HG03060 (cell line): ENCODE results near the gene DCUN1D3.
"Not testable (repeated sequence)": the region's sequence is repeated elsewhere in the genome, so short reads cannot be mapped to it uniquely, and the experiment has no call there.

Experiments
- ATAC-seq: cut with Tn5 transposase; IDR thresholded peaks from one replicate; pipeline ENCODE4 v1.9.1; 2021; ENCODE audit warnings: low read depth, moderate number of reproducible peaks; ENCODE audit not compliant: unreplicated experiment

DCUN1D3 gene

DNA sequence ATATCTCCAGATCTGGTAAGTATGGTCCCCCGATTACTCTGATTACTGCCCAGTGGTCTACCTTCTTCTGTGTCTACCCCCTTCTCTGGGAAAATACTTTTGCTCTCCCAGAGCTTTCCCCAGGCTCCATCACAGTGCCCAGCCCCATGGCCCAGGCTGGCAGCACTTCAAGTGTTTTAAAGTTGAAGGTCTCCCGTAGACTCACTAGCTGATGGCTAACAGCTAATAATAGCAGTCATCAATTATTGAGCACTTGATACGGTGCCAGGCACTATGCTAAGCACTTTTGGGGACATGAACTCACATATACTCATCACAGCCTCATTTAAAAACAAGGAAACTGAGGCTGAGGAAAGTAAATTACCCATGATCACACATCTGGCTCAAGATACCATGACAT, 33.4 kb downstream of the DCUN1D3 start:
- no peak for ATAC-seq

DNA sequence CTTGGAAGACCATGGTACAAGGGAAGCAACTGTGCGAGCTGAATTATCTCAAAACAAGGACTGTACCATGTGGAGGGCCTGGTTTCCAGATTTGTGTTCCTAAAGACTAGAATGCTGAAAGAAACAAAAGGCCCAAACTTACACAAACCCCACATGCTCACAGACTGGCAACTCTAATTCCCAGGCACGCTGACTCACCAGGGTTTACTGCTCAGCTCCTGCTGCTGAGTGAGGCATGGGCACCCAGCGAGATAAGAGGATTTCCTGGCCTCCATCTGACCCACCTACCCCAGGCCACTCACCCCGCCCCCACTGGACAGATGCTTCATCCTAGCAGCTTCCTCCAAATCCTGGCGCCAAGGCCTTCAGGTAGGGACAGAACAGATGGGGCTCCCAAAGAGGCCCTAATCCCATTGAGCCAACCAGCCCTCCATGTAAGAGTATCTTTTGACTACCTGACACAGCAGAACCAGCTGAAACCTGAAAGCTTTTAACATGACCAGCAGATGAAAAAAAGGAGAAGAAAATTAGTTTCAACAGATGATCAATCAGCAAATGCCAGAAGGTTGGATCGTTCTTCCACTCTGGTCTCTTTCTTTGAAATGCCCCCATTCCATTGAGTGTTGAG, 33.9 kb downstream of the DCUN1D3 start:
- ATAC-seq: no peak

DNA sequence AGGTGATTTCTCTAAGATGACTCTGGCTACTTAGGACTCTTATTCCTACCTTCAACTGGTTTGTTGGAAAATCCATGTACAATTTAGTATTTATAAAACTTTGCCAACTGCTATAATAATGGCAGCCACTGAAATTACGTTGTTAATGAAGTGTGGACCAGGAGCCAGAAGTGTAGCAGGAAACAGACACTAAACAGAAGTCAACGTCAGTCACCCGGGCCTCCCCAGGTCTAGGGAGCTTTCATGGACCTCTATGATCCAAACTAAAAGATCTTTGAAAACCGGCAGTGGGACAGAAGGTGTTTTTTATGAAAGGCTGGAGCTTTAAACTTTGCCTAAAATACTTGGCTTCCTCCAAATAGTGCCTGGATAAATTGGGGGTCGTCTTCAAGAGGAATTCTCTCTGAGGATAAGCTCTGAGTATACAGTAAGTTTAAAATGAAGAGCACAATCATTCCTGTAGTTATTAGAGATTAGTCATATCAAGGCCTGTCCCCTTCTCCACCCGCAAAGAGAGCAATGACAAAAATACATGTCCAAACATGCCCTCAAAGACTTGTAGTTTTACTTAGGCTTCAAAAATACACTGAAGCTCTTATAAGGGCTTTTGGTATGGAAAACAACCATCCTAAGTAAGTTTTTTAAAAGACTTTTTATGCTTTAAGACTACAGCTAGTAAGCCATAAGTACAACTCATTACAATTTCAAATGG, 34.6 kb downstream of the DCUN1D3 start:
- no peak for ATAC-seq

DNA sequence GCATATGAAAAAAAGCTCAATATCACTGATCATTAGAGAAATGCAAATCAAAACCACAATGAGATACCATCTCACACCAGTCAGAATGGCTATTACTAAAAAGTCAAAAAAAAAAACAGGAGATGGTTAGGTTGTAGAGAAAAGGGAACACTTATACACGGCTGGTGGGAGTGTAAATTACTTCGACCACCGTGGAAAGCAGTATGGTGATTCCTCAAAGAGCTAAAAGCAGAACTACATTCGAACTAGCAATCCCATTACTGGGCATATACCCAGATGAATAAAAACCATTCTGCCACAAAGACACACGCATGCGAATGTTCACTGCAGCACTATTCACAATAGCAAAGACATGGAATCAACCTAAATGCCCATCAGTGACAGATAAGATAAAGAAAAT, 35.8 kb downstream of the DCUN1D3 start:
- ATAC-seq: not testable (repeated sequence)

DNA sequence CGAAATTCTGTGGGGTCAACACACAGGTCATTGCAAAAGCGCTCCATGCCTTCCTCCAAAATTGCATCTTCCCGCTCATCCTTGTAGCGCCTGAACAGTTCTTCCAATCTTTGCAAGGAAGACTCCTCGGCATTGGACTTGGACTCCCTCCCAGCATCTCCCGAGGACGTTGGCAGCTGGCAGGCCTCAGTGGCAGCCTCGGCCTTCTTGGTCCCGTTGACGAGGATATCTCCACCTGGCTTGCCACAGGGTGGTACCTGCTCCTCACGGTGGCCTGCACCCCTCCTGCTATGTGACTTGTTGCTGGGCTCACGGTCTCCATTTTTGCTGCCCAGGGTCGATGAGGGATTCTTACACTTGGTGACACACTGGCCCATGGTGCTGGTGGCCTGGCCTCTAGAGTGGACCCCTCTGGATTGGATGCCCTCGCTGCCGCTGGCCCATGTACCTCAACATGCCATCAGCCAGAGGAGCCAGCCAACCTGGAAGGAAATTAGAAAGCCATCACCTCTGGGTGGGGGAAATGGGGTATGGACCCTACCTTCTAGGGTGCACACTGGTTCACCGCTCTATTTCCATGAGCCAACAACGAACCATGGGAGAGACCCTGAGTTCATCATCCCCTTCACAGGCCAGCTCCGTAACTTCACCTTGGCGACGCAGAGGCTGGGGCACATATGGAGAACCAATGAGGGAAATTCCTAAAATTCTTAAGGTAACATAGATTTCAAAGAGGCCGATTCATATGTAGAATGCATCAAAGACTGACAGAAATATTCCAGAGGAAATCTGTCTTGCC, 37.8 kb downstream of the DCUN1D3 start:
- no peak for ATAC-seq

DNA sequence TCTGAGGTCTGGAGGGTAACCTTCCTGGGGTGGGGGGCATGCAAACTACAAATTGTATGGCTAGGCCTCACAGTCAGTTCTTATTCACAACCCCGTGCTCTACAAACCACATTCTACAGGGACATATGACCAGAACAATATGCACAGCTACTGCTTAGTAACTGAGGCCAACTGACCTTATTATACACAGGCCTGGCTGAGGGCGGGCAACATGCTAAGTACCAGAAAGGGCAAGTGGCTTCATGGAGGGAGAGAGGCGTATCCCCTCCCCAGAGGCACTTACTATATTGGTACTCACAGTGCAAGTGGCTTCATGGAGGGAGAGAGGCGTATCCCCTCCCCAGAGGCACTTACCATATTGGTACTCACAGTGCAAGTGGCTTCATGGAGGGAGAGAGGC, 39.2 kb downstream of the DCUN1D3 start:
- ATAC-seq: not testable (repeated sequence)

DNA sequence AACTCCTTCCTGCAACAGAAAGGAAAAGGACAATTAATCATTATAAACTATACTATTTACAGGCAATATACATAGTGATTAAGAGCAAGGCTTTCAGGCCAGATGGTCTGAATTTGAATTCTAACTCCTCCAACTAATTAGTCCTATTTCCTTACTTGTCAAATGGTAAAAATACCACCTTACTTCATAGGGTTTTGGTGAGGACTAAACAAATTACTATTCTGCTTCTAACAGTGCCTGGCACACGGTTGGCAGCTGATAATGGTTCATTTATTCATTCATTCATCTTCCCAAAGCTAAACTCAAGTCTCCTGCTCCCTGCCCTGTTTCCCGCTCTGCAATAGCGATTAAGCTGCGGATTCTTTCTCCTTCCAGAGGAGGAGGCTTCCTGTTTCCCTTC, 39.8 kb downstream of the DCUN1D3 start:
- ATAC-seq: no peak

DNA sequence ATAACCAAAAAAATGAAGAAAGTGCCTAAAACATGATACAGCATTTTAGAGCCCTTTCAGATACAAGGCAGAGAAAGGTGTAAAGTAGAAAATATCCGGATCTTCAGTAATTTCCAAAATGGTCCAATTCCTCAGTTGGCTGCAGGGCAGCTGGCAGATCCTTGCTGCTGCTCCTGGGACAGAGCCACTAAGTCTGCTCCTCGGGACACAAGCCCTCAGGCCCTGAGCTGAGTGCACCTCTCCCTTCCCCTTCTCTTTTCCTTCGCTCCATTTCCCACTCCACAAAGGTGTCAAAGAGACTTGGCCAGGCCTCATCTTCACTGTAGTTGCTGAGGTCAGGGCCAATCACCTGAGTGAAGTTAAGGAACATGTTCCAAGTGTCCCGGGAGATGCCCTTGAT, 40.5 kb downstream of the DCUN1D3 start:
- no peak for ATAC-seq

DNA sequence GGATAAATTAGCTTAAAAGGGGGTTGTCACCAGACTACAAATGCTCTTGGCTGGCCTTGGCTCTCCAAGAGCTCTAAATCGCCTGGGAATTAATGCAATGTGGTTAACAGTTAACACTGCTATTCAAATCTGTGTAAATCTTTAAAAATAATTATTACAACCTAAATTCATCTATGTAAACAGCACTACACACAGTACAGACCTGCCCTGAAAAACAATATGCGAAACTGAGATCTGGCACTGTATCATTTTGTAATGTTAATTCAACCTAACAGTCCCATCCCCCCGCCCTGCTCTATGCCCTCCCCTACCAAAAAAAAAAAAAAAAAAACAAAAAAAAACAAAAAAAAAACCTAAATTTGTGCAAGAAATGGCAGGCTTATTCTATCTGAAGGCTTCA, 40.9 kb downstream of the DCUN1D3 start:
- no peak for ATAC-seq

DNA sequence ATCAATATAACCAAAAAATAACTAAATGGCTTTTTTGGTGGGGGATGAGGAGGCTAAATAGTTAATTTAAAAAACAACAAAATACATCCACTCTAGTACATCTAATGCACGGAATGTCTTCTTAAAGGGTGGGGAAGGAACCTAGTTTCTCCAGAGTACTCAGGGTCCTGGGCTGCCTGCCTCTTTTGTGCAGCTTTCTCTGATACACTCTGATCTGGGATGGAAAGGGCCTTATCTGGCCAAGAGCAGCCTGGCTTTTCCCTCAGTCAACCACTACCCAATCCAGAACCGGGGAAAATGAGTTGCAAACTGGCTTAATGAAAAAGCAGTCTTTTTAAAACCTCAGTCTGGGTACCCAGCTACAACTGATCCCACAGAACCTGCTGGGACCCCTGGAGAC, 42.9 kb downstream of the DCUN1D3 start:
- no peak for ATAC-seq

DNA sequence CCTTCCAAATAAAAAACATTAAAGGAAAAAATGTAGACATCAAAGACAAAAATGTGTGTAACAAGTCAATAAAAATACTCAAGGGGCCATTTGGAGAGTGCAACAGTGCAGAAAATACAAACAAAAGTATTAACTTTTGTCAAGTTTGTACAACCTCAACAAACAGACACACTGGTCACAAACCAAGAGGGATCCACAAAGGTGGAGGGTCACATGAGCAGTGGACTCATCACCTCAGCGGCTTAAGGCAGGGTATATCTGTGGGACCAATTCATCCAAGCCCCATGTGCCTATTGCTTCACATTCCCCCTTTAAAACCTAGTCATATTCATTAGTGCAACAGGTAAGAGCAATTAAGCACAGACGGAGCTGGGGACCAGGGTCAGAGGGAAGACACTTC, 45.2 kb downstream of the DCUN1D3 start:
- no peak for ATAC-seq

DNA sequence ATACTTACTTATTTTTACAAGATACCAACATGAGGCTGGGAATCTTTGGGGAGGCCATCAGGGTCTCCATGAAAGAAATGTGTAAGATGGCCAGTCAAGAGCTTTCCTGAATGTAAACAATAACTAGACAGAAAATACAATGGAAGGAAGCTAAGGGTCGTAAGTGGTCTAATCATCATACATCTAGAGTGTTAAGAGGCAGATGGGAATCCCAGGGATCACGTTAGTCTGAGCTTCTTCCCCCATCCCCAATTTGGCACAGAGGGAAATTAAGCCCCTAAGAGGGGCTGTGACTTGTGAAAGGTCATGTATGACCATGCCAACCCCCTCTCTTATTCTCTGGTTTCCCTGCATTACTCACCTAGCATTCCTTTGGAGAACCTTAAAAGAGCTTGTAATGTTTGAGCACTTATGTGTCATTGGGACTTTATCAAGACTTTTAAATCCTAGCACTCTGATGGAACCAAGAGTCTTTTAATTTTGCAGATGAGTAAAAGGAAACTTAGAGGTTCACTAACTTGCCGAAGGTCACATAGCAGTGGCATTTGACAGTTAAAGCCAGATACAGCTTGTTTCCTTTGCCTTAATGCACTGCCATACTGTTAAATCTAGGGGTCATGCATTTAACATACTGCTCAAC, 46.1 kb downstream of the DCUN1D3 start:
- ATAC-seq: no peak

DNA sequence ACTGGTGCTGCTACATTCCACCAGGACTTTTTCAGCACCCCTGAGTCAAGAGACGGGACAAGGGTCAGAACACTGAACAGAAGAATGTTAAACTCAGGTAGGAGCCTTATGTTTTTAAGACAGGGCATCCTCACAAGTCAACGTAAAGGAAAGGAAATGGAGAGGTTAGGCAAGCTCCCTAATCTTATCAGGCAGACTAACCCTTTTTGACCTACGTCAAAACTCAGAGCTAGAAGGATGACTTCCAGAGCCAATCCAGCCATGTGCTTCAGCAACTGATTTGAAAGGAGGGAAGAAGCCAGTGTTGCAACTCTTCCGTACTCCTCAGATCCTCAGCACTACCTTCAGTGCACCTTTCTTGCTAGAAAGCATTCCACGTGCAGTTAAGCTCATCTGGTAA, 47.0 kb downstream of the DCUN1D3 start:
- no peak for ATAC-seq

DNA sequence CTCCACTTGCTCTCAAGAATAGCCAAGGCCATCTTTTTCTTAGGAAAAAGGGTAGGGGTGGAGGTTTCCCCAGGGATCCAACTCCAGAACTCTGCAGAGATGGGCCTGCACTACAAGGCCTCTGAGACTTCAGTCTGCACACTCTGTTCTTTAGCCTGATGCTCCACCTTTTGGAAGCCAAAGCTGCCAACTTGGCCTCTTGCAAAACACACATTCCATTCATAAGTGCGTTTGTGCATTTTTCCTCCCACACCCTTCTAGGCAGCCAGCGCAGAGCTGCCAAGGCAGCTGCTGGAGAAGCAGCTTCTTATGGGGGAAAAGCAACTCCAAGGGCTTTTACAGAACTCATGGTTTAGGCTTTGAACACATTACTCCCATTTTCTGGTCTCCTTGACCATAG, 48.6 kb downstream of the DCUN1D3 start:
- ATAC-seq: no peak

DNA sequence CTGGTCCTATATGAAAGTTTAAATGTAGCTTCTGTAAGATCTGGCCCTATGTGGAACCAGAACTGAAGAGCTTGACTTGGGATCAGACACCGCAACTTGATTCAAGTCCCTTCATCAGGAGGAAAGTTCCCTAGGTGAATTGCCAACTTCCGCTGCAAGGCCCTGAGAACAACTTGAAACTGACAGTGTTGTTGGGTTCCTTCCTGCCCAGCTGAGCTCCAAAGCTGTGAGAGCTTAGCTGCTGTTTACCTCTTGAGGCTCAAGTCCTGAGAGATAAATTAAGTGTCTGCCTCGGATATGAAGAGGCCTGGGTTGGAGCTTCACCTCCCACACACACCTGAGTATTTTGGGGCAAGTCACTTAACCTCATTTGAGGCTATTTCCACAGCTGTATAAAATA, 49.2 kb downstream of the DCUN1D3 start:
- ATAC-seq: no peak

DNA sequence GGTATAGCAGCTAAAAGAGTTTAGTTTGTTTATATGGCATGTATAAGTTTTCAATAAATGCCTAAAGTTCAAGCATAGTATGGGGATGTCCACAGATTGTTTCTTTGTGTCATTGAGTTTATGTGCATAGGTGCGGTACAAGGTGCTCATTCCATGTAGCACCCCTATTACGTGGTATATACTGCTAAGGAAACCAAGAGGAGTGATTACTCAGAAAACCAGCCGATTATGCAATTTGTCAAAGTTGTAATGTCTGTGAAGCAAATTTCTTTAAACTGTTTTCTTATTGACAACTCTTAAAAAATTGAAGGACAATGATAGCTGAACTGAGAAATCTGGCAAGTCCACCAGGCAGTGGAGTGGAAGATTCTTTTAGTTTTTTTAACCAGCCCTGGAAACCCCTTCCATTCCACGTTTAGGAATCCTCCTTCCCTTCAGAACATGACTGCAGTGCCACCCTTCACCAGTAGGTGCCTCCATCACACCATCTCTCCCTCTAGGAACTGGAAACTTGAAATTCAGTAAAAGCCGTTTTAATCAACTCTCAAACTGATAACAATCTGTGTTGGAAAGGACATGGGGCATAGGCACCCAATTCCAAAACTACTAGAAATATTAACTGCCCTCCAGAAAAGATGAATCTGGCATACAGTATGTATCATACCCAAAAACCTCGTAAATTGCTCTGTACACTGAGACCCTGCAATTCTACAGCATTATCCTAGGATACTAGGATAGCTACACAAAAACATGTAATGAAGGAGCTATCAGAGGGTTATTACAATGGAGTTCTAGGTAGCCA, 50.4 kb downstream of the DCUN1D3 start:
- ATAC-seq: no peak

DNA sequence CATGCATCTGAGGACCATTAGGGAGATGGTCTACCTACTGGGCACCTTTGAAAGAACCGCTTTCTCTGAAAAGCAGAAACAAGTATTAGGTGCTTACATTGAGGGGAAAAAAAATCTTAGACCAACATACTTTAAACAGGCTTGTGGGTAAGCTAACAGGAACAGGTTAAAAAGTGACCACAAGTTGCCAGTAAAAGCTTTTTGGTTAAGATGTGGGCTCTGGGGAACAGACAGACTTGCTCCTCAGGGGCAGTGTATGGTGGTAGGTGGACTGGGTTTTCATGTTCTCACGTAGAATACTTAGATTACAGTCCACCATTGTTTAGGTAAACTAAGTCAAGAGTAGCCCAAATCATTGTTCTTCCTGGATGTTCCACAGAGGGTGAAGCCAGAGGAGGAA, 52.6 kb downstream of the DCUN1D3 start:
- no peak for ATAC-seq

DNA sequence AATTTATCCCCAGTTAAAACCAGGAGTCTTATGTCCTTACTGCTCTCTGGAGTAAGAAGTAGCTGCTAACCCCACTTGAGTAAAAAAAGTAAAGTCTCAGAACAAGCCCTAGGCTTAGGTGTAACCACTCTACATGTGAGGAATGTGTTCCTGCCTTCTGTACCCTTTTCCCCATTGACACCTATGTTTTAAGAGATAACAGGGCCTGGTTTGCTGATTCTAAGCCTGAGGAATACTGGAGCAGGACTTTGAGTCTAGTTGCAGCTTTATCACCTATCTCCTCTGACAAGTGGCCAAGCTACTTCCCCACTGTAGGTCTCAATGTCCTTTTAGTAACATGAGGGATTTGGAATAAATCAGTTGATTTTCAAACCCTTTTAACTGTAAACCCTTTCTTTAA, 53.6 kb downstream of the DCUN1D3 start:
- ATAC-seq: no peak

DNA sequence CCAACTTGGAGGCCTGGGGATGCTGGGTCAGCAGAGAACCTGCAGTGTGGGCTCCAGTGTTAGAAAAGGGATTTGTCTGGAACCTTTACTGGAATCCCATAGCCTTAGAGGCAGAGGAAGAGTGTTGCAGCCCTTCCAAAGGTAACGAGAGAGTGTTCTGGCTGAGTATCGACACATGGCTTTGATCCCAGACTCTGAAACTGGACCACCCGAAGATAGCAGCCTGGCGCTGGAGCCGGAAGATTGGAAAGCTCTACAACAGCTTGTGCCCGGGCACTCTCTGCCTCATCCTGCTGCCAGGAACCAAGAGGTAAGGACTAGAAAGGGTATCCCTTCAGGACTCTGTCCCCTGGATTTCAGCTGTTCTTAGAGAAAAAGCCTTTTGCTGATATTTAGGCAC, 54.1 kb downstream of the DCUN1D3 start:
- ATAC-seq: no peak

DNA sequence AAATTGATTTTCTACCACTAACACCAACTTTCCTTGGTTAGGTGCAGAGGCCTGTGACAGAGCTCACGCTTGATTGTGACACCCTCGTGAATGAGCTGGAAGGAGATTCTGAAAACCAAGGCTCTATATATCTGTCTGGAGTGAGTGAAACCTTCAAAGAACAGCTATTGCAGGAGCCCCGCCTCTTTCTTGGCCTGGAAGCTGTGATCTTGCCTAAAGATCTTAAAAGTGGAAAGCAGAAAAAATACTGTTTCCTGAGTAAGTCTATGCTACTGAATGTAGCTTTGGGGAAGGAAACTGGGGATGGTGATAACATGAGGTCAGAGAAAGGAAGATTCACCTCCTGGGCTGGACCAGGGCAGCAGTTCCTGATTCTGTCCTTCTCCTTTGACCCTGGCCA, 55.6 kb downstream of the DCUN1D3 start:
- ATAC-seq: no peak
